Measurements from ENCODE around the gene USP6NL.

Gene USP6NL

GRCh38 chr10:11444531-11445228 lies 166.8 kb downstream of the USP6NL start:
- ChIA-PET CTCF (no interaction called here), POLR2A (no interaction called here)
- DNase-seq (ENCODE audit: low read depth, low spot score) = no peak
- H3K4me3 ChIP-seq (ENCODE audit: low read depth, low read length) = no peak overlapping the region
- TF ChIP-seq CTCF (IDR thresholded peaks at IDR 0.05; ENCODE audit: insufficient read depth, low read length, missing control alignments) = no peak

- CTCF ChIA-PET = no interaction called here
- no peak for DNase-seq (ENCODE audit: low read depth, low spot score)
- no peak for TF ChIP-seq CTCF (IDR thresholded peaks at IDR 0.05; ENCODE audit: insufficient read depth, low read length, missing control alignments)
- POLR2A ChIA-PET = no interaction called here
- H3K4me3 ChIP-seq (ENCODE audit: low read depth, low read length) = no peak overlapping the region
These were observed 167.3 kb downstream of the USP6NL start for GRCh38 chr10:11444155-11444530.

- DNase-seq (ENCODE audit: low read depth, low spot score) = no peak
- TF ChIP-seq CTCF (IDR thresholded peaks at IDR 0.05; ENCODE audit: insufficient read depth, low read length, missing control alignments) = no peak
- POLR2A ChIA-PET = no interaction called here
- CTCF ChIA-PET = interaction anchor here (1.1 kb wide), 1 partner anchor 19 kb away, joined by 4 read pairs; no protein-coding TSS in a partner anchor
- H3K4me3 ChIP-seq (ENCODE audit: low read depth, low read length) = no peak overlapping the region
These were observed 167.8 kb downstream of the USP6NL start for GRCh38 chr10:11443468-11444154.

- H3K4me3 ChIP-seq (ENCODE audit: low read depth, low read length) = no peak overlapping the region
- CTCF ChIA-PET = no interaction called here
- POLR2A ChIA-PET = no interaction called here
- DNase-seq (ENCODE audit: low read depth, low spot score) = no peak
- no peak for TF ChIP-seq CTCF (IDR thresholded peaks at IDR 0.05; ENCODE audit: insufficient read depth, low read length, missing control alignments)
These were observed 169.3 kb downstream of the USP6NL start for GRCh38 chr10:11442001-11442773.

- ChIA-PET POLR2A (no interaction called here), CTCF (no interaction called here)
- TF ChIP-seq CTCF (IDR thresholded peaks at IDR 0.05; ENCODE audit: insufficient read depth, low read length, missing control alignments) = no peak
- H3K4me3 ChIP-seq (ENCODE audit: low read depth, low read length) = no peak overlapping the region
- DNase-seq (ENCODE audit: low read depth, low spot score) = no peak
These were observed 170.3 kb downstream of the USP6NL start for GRCh38 chr10:11441151-11441535.
